HCT116 (cell line): ENCODE results near the gene OR1F1. TPM values are rescaled to one million over a fixed set of nuclear protein-coding genes. Genes with fewer than 3 reads are reported as not detected.

ENCODE experiments used
- ATAC-seq: fragments of 200-7000 bp; cut with Tn5 transposase; 2 replicates; pipeline ENCODE4 v1.9.1; 2020; ENCODE audit warnings: mild to moderate bottlenecking, moderate library complexity
- BruUV-seq: library from RNA; stranded (reverse); fragments of 400-500 nt; replicated peaks from 2 replicates; lab custom pipeline; 2021; lab: Mats Ljungman, UMichigan
- CTCF ChIA-PET: fragments of 300-600 bp; sonication (Branson Sonifier 250); formaldehyde crosslinking; loops from one replicate; lab custom pipeline; 2021; ENCODE audit warnings: antibody characterized with exemption; lab: Charles Lee
- POLR2A ChIA-PET: fragments of 300-600, 350-600 bp; sonication (Branson Sonifier 250); formaldehyde crosslinking; loops from one replicate; lab custom pipeline; 2021; ENCODE audit warnings: antibody characterized with exemption; lab: Charles Lee
- RAD21 ChIA-PET, 2 experiments: fragments of 300-600 bp; sonication (Branson Sonifier 250); formaldehyde crosslinking; loops; one replicate each; lab custom pipeline; 2023; ENCODE audit warnings: low total read pairs in 2 of 2; ENCODE audit not compliant: uncharacterized antibody in 2 of 2, unreplicated experiment in 2 of 2, low non-redundant PET in 1 of 2; lab: Charles Lee
- DNase-seq: peaks from one replicate; pipeline ENCODE4 v3.0.0-alpha.2; 2010; ENCODE audit warnings: low read depth, low spot score
- H2AFZ ChIP-seq: fragments of 200-600 bp; shearing (Covaris generic), sonication (generic); 2 replicates; pipeline ENCODE4 v1.6.1; 2017; ENCODE audit warnings: low read depth, mixed run types, mixed read lengths, antibody characterized with exemption, low read length; ENCODE audit not compliant: poor library complexity, severe bottlenecking
- H3K27ac ChIP-seq: 2 replicates; pipeline ENCODE4 v1.5.1; 2012; ENCODE audit warnings: low read depth, low read length
- H3K27me3 ChIP-seq: fragments of 200-600 bp; sonication (generic); 2 replicates; pipeline ENCODE4 v1.6.1; 2016; ENCODE audit warnings: mixed run types, low read length, mixed read lengths; ENCODE audit not compliant: insufficient read depth
- H3K36me3 ChIP-seq, 2 experiments: fragments of 200-500 bp in 1 of 2; fragments of 200-600 bp in 1 of 2; sonication (Bioruptor generic) in 1 of 2; sonication (generic) in 1 of 2; 2 replicates each; pipeline versions ENCODE4 v1.5.1 to v1.6.1; 2014 to 2016; ENCODE audit warnings: low read length in 2 of 2, inconsistent platforms in 1 of 2, mixed read lengths in 1 of 2, mixed run types in 1 of 2; ENCODE audit not compliant: insufficient read depth in 2 of 2, control insufficient read depth in 1 of 2
- H3K4me1 ChIP-seq, 2 experiments: fragments of 200-600 bp in 1 of 2; sonication (generic) in 1 of 2; 2 replicates each; pipeline versions ENCODE4 v1.5.1 to v1.6.1; 2012 to 2017; ENCODE audit warnings: low read length in 2 of 2, inconsistent platforms in 1 of 2, mild to moderate bottlenecking in 1 of 2, mixed read lengths in 1 of 2, mixed run types in 1 of 2, moderate library complexity in 1 of 2; ENCODE audit not compliant: insufficient read depth in 2 of 2, control insufficient read depth in 1 of 2
- H3K4me2 ChIP-seq: fragments of 200-600 bp; sonication (generic); 2 replicates; pipeline ENCODE4 v1.6.1; 2017; ENCODE audit warnings: mixed run types, low read length, mixed read lengths
- H3K4me3 ChIP-seq, 2 experiments: fragments of 200-600 bp in 1 of 2; sonication (generic) in 1 of 2; replicated peaks in 1 of 2; 2 replicates each; pipeline ENCODE4 v1.5.1; 2011 to 2016; ENCODE audit warnings: low read length in 2 of 2, control low read depth in 1 of 2, low read depth in 1 of 2, mild to moderate bottlenecking in 1 of 2, mixed read lengths in 1 of 2, mixed run types in 1 of 2
- H3K79me2 ChIP-seq: fragments of 200-600 bp; sonication (generic); 2 replicates; pipeline ENCODE4 v1.6.1; 2017; ENCODE audit warnings: mild to moderate bottlenecking, mixed run types, low read length, moderate library complexity, mixed read lengths; ENCODE audit not compliant: insufficient read depth
- H3K9ac ChIP-seq: fragments of 200-600 bp; sonication (generic); 2 replicates; pipeline ENCODE4 v1.6.1; 2016; ENCODE audit warnings: low read length, mixed read lengths
- H3K9me2 ChIP-seq: fragments of 200-600 bp; sonication (generic), shearing (Covaris generic); 2 replicates; pipeline ENCODE4 v1.6.1; 2017; ENCODE audit warnings: mixed run types, mild to moderate bottlenecking, moderate library complexity; ENCODE audit not compliant: insufficient read depth
- H3K9me3 ChIP-seq, 2 experiments: fragments of 200-500 bp in 1 of 2; fragments of 200-600 bp in 1 of 2; sonication (Bioruptor generic) in 1 of 2; sonication (generic) in 1 of 2; 2 replicates each; pipeline ENCODE4 v1.6.1; 2014 to 2017; ENCODE audit warnings: low read length in 2 of 2, mixed read lengths in 2 of 2, inconsistent platforms in 1 of 2, low read depth in 1 of 2, mild to moderate bottlenecking in 1 of 2, mixed run types in 1 of 2, moderate library complexity in 1 of 2; ENCODE audit not compliant: control insufficient read depth in 1 of 2, insufficient read depth in 1 of 2
- H4K20me1 ChIP-seq: fragments of 200-600 bp; sonication (generic), shearing (Covaris generic); 2 replicates; pipeline ENCODE4 v1.6.1; 2017; ENCODE audit warnings: mixed run types, mild to moderate bottlenecking, moderate library complexity; ENCODE audit not compliant: insufficient read depth
- CBX3 ChIP-seq: IDR thresholded peaks from 2 replicates; pipeline ENCODE4 v1.6.1; 2012; ENCODE audit warnings: low read depth
- CEBPB ChIP-seq: IDR thresholded peaks from 2 replicates; pipeline ENCODE4 v1.6.1; 2012; ENCODE audit warnings: low read depth
- ELF1 ChIP-seq: IDR thresholded peaks from 2 replicates; pipeline ENCODE4 v1.6.1; 2012; ENCODE audit warnings: low read depth, borderline replicate concordance
- JUND ChIP-seq: IDR thresholded peaks from 2 replicates; pipeline ENCODE4 v1.6.1; 2012
- POLR2A ChIP-seq: IDR thresholded peaks from 2 replicates; pipeline ENCODE4 v1.7.0; 2011; ENCODE audit warnings: borderline replicate concordance; ENCODE audit not compliant: insufficient read depth, insufficient read length; ENCODE audit errors: extremely low read depth
- POLR2AphosphoS5 ChIP-seq: IDR thresholded peaks from 2 replicates; pipeline ENCODE4 v1.6.1; 2011; ENCODE audit warnings: mild to moderate bottlenecking, low read depth, low read length, moderate library complexity
- RAD21 ChIP-seq: IDR thresholded peaks from 2 replicates; pipeline ENCODE4 v1.6.1; 2012; ENCODE audit warnings: low read depth, mild to moderate bottlenecking
- ZFX ChIP-seq: fragments of 450-650 bp; IDR thresholded peaks from 2 replicates; pipeline ENCODE4 v1.6.1; 2017
- intact Hi-C: fragments of 100-400 bp; cut with micrococcal nuclease; formaldehyde crosslinking; loops from 2 replicates; pipeline ENCODE4 v1.10.0; 2022
- total RNA-seq: library from RNA; stranded (reverse); gene quantifications from one replicate; pipeline ENCODE4 v1.2.1, GENCODE V29; 2021; ENCODE audit not compliant: unreplicated experiment
- TF ChIP-seq, protein P1 (sequence below): IDR thresholded peaks from 2 replicates; pipeline ENCODE4 v1.6.1; 2011; ENCODE audit warnings: mild to moderate bottlenecking, low read length, moderate library complexity; ENCODE audit not compliant: insufficient replicate concordance; ENCODE audit errors: extremely low read depth
- TF ChIP-seq, protein P2 (sequence below): IDR thresholded peaks from 2 replicates; pipeline ENCODE4 v1.6.1; 2012

Gene OR1F1
- total RNA-seq, 1 experiment from 2014 or later, result not detected

DNA sequence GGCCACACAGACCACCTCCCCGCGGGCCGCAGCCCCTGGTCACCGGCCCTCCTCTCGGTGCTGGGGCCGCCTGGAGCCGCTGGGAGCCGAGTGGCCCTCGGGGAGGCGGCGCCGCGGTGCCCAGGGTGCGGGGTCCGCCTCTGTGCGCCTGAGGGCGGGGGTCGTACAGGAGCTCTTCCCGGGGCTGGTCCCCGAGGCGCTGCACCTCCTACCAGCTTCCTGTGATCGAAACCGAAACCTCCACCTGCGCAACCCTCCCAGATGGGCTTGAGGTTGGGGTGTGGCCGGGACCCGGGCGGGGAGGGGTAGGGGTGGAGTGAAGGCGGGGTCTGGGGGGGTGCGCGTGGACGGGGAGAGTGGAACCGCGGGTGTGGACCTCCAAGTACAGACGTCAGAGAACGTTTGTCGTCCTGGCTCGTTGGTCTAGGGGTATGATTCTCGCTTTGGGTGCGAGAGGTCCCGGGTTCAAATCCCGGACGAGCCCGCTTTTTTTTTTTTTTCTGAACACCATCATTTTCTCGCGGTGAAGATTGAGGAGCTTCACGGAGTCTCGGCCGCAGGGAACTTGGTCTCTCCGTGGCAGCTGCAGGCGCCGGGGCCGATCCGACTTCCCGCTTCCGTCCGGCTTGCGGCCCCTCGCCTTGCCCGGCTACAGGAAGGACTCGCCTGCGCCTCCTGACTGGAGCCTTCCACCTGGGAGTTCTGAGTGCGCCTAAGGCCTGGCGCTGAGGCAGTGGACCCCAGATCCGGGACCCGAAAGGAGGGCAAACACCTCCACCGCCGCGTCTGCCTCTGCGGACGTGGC is 29.3 kb upstream of the OR1F1 start (continued):
- TF ChIP-seq, protein P1, sequence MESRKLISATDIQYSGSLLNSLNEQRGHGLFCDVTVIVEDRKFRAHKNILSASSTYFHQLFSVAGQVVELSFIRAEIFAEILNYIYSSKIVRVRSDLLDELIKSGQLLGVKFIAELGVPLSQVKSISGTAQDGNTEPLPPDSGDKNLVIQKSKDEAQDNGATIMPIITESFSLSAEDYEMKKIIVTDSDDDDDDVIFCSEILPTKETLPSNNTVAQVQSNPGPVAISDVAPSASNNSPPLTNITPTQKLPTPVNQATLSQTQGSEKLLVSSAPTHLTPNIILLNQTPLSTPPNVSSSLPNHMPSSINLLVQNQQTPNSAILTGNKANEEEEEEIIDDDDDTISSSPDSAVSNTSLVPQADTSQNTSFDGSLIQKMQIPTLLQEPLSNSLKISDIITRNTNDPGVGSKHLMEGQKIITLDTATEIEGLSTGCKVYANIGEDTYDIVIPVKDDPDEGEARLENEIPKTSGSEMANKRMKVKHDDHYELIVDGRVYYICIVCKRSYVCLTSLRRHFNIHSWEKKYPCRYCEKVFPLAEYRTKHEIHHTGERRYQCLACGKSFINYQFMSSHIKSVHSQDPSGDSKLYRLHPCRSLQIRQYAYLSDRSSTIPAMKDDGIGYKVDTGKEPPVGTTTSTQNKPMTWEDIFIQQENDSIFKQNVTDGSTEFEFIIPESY, result peak; percentile 73
- TF ChIP-seq JUND, result no peak

DNA sequence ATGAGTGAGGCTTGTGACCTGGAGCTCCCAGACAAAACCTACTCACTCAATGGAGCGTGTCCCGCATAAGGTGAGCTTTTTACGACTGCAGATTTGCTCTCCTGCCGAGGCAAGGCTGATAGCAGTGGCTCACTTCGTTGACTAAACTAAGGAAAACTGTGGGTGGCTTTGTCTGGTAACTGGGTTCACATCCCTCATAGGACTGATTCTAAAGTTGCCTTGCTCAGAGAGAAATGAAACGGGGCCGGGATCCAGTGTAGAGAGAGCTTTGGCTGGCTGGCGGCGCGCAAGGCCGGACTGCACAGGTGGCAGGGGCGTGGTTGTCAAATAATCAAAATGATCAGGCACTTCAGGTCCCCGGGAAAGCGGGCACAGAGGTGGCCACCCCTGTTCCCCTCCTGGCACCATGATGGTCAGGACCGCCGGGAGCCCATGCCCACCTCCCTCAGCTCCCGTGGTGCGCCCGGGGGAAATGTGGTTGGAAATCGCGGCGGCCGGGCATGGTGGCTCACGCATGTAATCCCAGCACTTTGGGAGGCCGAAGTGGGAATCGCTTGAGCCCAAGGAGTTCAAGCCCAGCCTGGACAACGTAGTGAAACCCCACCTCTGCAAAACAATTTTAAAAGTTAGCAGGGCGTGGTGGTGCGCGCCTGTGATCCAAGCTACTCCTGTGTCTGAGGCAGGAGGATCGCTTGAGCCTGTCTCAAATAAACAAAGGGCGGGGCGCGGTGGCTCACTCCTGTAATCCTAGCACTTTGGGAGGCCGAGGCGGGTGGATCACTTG is 26.6 kb upstream of the OR1F1 start:
- TSS peak; percentile 37 for BruUV-seq
- peaks cover 15 to 70% of the 10 kb centered on the region in 2 experiments; a peak in 3 of 4 replicates for H3K4me1 ChIP-seq
- no peak for DNase-seq
- H4K20me1 ChIP-seq, result no peaks in the 10 kb centered on the region
- peak overlapping the region; percentile 66 for H3K4me2 ChIP-seq
- peak overlapping the region; percentile 3 for H2AFZ ChIP-seq
- ChIA-PET RAD21 (interaction anchor here in 1 of 2 experiments (0.7 kb wide), 1 partner anchor 34 kb away, joined by 3 read pairs; no protein-coding TSS in a partner anchor), CTCF (interaction anchor here (0.7 to 3.6 kb wide), 6 partner anchors 10 to 34 kb away, joined by 3 to 21 read pairs (median 6); no protein-coding TSS in a partner anchor), POLR2A (interaction anchor here (1.0 to 2.2 kb wide), 4 partner anchors 11 to 99 kb away, joined by 3 to 17 read pairs (median 4); partner anchors contain the start of gene OR1F1)
- peak overlapping the region; percentile 66 for H3K27ac ChIP-seq
- no peaks in the 10 kb centered on the region for H3K36me3 ChIP-seq
- H3K4me3 ChIP-seq, result peak overlapping the region; percentile 34 to 54
- no peaks in the 10 kb centered on the region for H3K79me2 ChIP-seq
- no peaks in the 10 kb centered on the region for H3K27me3 ChIP-seq
- H3K9ac ChIP-seq, result peak overlapping the region; percentile 61
- H3K9me3 ChIP-seq, result no peaks in the 10 kb centered on the region
- no peaks in the 10 kb centered on the region for H3K9me2 ChIP-seq
- ATAC-seq, result no peak
- intact Hi-C loops, result loop anchor here (1.0 kb wide), 1 partner anchor 33 kb away; no protein-coding TSS in a partner anchor
- no peak for TF ChIP-seq ZFX
- TF ChIP-seq CEBPB, result no peak
- TF ChIP-seq POLR2AphosphoS5, result no peak
- no peak for TF ChIP-seq POLR2A
- no peak for TF ChIP-seq CBX3
- TF ChIP-seq RAD21, result no peak
- TF ChIP-seq, protein P2, sequence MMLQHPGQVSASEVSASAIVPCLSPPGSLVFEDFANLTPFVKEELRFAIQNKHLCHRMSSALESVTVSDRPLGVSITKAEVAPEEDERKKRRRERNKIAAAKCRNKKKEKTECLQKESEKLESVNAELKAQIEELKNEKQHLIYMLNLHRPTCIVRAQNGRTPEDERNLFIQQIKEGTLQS, result no peak
- no peak for TF ChIP-seq ELF1
